ENCODE results near the gene LLGL1. TPM values are rescaled to one million over a fixed set of nuclear protein-coding genes. Genes with fewer than 3 reads are reported as not detected.

The LLGL1 gene
- total and polyA plus RNA-seq, 10 of the 15 experiments (the other 5 are each of a cell fraction or from before 2014, with no cell fraction given) = 0.02 to 9.2 (median 2.5) TPM

DNA sequence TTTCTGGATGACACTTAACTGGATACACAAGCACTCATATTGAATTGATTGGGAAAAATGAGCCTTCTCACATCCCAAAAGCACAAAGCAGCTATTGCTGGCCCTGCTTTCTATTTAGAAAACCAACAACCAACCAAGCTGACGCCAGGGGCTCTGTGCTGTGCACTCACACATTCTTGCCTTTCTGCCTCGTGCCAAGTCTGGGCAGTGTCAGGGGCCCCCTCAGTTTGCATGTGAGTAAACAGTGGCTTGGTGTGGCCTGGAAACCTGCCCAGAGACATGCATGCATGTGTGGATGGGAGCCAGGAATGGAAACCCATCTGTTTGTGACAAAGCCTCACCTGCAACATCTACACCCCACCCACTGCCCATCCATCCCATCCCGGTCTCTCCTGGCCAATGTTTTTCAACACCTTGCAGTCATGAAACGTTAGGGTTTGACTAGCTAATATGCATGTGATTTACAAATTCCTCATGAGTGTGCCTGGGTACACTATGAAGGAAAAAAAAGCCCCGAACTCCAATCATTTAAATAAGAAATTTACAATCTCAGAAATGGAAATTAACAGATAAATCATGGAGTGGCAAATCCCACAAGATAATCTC lies 55.4 kb downstream of the LLGL1 start (continued):
- TF ChIP-seq, protein P1, sequence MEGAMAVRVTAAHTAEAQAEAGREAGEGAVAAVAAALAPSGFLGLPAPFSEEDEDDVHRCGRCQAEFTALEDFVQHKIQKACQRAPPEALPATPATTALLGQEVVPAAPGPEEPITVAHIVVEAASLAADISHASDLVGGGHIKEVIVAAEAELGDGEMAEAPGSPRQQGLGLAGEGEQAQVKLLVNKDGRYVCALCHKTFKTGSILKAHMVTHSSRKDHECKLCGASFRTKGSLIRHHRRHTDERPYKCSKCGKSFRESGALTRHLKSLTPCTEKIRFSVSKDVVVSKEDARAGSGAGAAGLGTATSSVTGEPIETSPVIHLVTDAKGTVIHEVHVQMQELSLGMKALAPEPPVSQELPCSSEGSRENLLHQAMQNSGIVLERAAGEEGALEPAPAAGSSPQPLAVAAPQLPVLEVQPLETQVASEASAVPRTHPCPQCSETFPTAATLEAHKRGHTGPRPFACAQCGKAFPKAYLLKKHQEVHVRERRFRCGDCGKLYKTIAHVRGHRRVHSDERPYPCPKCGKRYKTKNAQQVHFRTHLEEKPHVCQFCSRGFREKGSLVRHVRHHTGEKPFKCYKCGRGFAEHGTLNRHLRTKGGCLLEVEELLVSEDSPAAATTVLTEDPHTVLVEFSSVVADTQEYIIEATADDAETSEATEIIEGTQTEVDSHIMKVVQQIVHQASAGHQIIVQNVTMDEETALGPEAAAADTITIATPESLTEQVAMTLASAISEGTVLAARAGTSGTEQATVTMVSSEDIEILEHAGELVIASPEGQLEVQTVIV (IDR thresholded peaks at IDR 0.05; ENCODE audit: borderline replicate concordance, partially characterized antibody) = no peak
- TF ChIP-seq TCF3 (IDR thresholded peaks at IDR 0.05; ENCODE audit: borderline replicate concordance, insufficient read depth, low read depth, low read length) = no peak

DNA sequence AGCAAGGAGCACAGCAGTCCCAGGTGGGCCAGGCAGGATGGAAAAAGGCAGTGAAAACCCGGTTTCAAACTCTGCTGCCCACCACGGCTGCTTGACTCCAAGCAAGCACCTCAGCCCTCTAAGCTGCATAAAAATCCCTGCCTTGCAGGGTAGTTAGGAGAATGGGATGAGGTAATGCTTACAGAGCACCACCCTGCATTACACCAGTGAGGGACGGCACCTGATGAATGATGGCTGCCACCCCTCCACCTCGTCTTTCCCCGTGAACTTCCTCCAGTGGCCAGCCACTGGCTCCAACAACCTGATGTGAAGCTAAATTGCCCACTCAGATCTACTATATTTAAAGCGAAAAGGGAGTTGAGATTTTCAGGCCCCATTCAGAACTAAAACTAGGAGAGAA lies 56.4 kb downstream of the LLGL1 start:
- FAIRE-seq (no peak), ATAC-seq (no peak)
- RAD21 ChIA-PET (ENCODE audit: unreplicated experiment) = no interaction called here

More for the DNA sequence above, 56.4 kb downstream of the LLGL1 start:
- Histone ChIP-seq H3K79me2 (ENCODE audit: control insufficient read depth, insufficient read depth, low read length) (no peaks in the 10 kb centered on the region), H2AFZ (ENCODE audit: control insufficient read depth, low read depth, low read length) (no peak overlapping the region), H3K4me1 (ENCODE audit: control insufficient read depth, insufficient read depth, low read length) (no peaks in the 10 kb centered on the region), H4K20me1 (ENCODE audit: control insufficient read depth, insufficient read depth) (no peaks in the 10 kb centered on the region), H3K4me2 (ENCODE audit: control insufficient read depth, insufficient read depth) (no peak overlapping the region), H3K27ac (ENCODE audit: control insufficient read depth, insufficient read depth) (no peak overlapping the region), H3K9me3 (replicated peaks; ENCODE audit: control insufficient read depth, insufficient read depth, low read length) (no peaks in the 10 kb centered on the region), H3K4me3 (no peak overlapping the region), H3K36me3 (ENCODE audit: control insufficient read depth in 2 of 2, insufficient read depth in 2 of 2, low read length in 1 of 2) (peaks cover 39 to 40% of the 10 kb centered on the region in 2 experiments), H3K9ac (ENCODE audit: control insufficient read depth, insufficient read depth, low read length) (no peak overlapping the region), H3K27me3 (replicated peaks in 1 of 2; ENCODE audit: control insufficient read depth in 2 of 2, insufficient read depth in 2 of 2, low read length in 1 of 2) (no peaks in the 10 kb centered on the region)
- TF ChIP-seq, protein P2, sequence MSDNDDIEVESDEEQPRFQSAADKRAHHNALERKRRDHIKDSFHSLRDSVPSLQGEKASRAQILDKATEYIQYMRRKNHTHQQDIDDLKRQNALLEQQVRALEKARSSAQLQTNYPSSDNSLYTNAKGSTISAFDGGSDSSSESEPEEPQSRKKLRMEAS (IDR thresholded peaks at IDR 0.05; ENCODE audit: low read depth, low read length) = no peak
- TF ChIP-seq, protein P3, sequence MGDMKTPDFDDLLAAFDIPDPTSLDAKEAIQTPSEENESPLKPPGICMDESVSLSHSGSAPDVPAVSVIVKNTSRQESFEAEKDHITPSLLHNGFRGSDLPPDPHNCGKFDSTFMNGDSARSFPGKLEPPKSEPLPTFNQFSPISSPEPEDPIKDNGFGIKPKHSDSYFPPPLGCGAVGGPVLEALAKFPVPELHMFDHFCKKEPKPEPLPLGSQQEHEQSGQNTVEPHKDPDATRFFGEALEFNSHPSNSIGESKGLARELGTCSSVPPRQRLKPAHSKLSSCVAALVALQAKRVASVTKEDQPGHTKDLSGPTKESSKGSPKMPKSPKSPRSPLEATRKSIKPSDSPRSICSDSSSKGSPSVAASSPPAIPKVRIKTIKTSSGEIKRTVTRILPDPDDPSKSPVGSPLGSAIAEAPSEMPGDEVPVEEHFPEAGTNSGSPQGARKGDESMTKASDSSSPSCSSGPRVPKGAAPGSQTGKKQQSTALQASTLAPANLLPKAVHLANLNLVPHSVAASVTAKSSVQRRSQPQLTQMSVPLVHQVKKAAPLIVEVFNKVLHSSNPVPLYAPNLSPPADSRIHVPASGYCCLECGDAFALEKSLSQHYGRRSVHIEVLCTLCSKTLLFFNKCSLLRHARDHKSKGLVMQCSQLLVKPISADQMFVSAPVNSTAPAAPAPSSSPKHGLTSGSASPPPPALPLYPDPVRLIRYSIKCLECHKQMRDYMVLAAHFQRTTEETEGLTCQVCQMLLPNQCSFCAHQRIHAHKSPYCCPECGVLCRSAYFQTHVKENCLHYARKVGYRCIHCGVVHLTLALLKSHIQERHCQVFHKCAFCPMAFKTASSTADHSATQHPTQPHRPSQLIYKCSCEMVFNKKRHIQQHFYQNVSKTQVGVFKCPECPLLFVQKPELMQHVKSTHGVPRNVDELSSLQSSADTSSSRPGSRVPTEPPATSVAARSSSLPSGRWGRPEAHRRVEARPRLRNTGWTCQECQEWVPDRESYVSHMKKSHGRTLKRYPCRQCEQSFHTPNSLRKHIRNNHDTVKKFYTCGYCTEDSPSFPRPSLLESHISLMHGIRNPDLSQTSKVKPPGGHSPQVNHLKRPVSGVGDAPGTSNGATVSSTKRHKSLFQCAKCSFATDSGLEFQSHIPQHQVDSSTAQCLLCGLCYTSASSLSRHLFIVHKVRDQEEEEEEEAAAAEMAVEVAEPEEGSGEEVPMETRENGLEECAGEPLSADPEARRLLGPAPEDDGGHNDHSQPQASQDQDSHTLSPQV (IDR thresholded peaks at IDR 0.05) = no peak
- no peak for DNase-seq (ENCODE audit: low read depth, low spot score)
- intact Hi-C loops (cut with micrococcal nuclease; ENCODE audit: unreplicated experiment) (no loop called here), in situ Hi-C loops (cut with MboI) (no loop called here)
- WGBS (ENCODE audit: insufficient coverage, insufficient replicate concordance, low lambda C conversion rate, missing lambda C conversion rate) = 90% methylated on average over 6 of the region's 6 CpGs
- POLR2A ChIA-PET = no interaction called here
- BruUV-seq (replicated peaks) = no TSS peak
- CTCF ChIA-PET = no interaction called here
- SMC1A ChIA-PET (ENCODE audit: uncharacterized antibody, unreplicated experiment) = no interaction called here

All from GM12878 (cell line).